GM12878 (cell line): Measurements from ENCODE around the gene FAM193A. TPM values are rescaled to one million over a fixed set of nuclear protein-coding genes. Genes with fewer than 3 reads are reported as not detected.

Experiments used
- ATAC-seq: fragments of 200-7000 bp; cut with Tn5 transposase; 3 replicates; pipeline ENCODE4 v1.9.1; 2020; ENCODE audit warnings: mild to moderate bottlenecking, moderate library complexity
- BruUV-seq: library from RNA; stranded (reverse); fragments of 400-500 nt; replicated peaks from 2 replicates; lab custom pipeline; 2021; lab: Mats Ljungman, UMichigan
- CTCF ChIA-PET: fragments of 300-600 bp; sonication (Branson Sonifier 250); formaldehyde crosslinking; extraction: SDS; loops from one replicate; lab custom pipeline; 2021; ENCODE audit warnings: inconsistent platforms; lab: Yijun Ruan, JAX
- POLR2A ChIA-PET: fragments of 350-600 bp; formaldehyde crosslinking; extraction: SDS; loops from one replicate; lab custom pipeline; 2021; ENCODE audit warnings: inconsistent platforms; lab: Charles Lee
- RAD21 ChIA-PET: fragments of 300-600 bp; sonication (Branson Sonifier 250); formaldehyde crosslinking; loops from one replicate; lab custom pipeline; 2023; ENCODE audit warnings: antibody characterized with exemption; ENCODE audit not compliant: unreplicated experiment; lab: Charles Lee
- SMC1A ChIA-PET: fragments of 300-600 bp; sonication (Branson Sonifier 250); formaldehyde crosslinking; loops from one replicate; lab custom pipeline; 2023; ENCODE audit not compliant: unreplicated experiment, uncharacterized antibody; lab: Charles Lee
- DNase-seq: peaks from one replicate; pipeline ENCODE4 v3.0.0-alpha.2; 2011; ENCODE audit warnings: low read depth, low spot score
- FAIRE-seq: peaks from 3 replicates; lab custom pipeline; 2011; peaks lifted over from hg19 to GRCh38; lab: Jason Lieb, UNC
- H2AFZ ChIP-seq: 2 replicates; pipeline ENCODE4 v1.6.0; 2011; ENCODE audit warnings: low read depth, low read length, control low read depth; ENCODE audit not compliant: control insufficient read depth
- H3K27ac ChIP-seq: 2 replicates; pipeline ENCODE4 v1.5.1; 2011; ENCODE audit warnings: control low read depth; ENCODE audit not compliant: control insufficient read depth, insufficient read depth
- H3K27me3 ChIP-seq, 2 experiments: replicated peaks in 1 of 2; 2 replicates each; pipeline versions ENCODE4 v1.6.0 to v1.6.1; 2011; ENCODE audit warnings: low read length in 1 of 2; ENCODE audit not compliant: control insufficient read depth in 2 of 2, insufficient read depth in 2 of 2
- H3K36me3 ChIP-seq, 2 experiments: 2 replicates each; pipeline ENCODE4 v1.5.1; 2011; ENCODE audit warnings: low read length in 1 of 2; ENCODE audit not compliant: control insufficient read depth in 2 of 2, insufficient read depth in 2 of 2
- H3K4me1 ChIP-seq: 2 replicates; pipeline ENCODE4 v1.6.1; 2011; ENCODE audit warnings: mild to moderate bottlenecking, low read length, moderate library complexity, mixed read lengths; ENCODE audit not compliant: control insufficient read depth, insufficient read depth
- H3K4me2 ChIP-seq: 2 replicates; pipeline ENCODE4 v1.6.0; 2011; ENCODE audit warnings: control low read depth; ENCODE audit not compliant: control insufficient read depth, insufficient read depth
- H3K4me3 ChIP-seq: fragments of 200-600 bp; sonication (generic); 2 replicates; pipeline ENCODE4 v1.5.1; 2016
- H3K79me2 ChIP-seq: 2 replicates; pipeline ENCODE4 v1.6.0; 2011; ENCODE audit warnings: low read length; ENCODE audit not compliant: control insufficient read depth, insufficient read depth
- H3K9ac ChIP-seq: 2 replicates; pipeline ENCODE4 v1.8.0; 2011; ENCODE audit warnings: low read length, control low read depth, mixed read lengths; ENCODE audit not compliant: control insufficient read depth, insufficient read depth
- H3K9me3 ChIP-seq: replicated peaks from 3 replicates; pipeline ENCODE4 v1.5.1; 2011; ENCODE audit warnings: mild to moderate bottlenecking, low read length; ENCODE audit not compliant: control insufficient read depth, insufficient read depth
- H4K20me1 ChIP-seq: 2 replicates; pipeline ENCODE4 v1.6.0; 2011; ENCODE audit not compliant: control insufficient read depth, insufficient read depth
- CHD4 ChIP-seq: fragments of 200-600 bp; sonication (generic); IDR thresholded peaks from 2 replicates; pipeline ENCODE4 v1.6.1; 2016; ENCODE audit warnings: mild to moderate bottlenecking
- CREM ChIP-seq: IDR thresholded peaks from 2 replicates; pipeline ENCODE4 v1.6.1; 2014; ENCODE audit warnings: antibody characterized with exemption, low read depth
- HCFC1 ChIP-seq: fragments of 150-350 bp; IDR thresholded peaks from 2 replicates; pipeline ENCODE4 v1.6.1; 2014; ENCODE audit warnings: low read length
- HDGF ChIP-seq: fragments of 450-650 bp; IDR thresholded peaks from 2 replicates; pipeline ENCODE4 v1.6.1; 2016; ENCODE audit warnings: antibody characterized with exemption
- LARP7 ChIP-seq: fragments of 450-650 bp; IDR thresholded peaks from 2 replicates; pipeline ENCODE4 v1.6.1; 2017; ENCODE audit warnings: mild to moderate bottlenecking
- NFXL1 ChIP-seq: fragments of 450-650 bp; IDR thresholded peaks from 2 replicates; pipeline ENCODE4 v1.6.1; 2017; ENCODE audit warnings: antibody characterized with exemption, mild to moderate bottlenecking, borderline replicate concordance
- NR2C2 ChIP-seq: IDR thresholded peaks from 2 replicates; pipeline ENCODE4 v1.6.1; 2011; ENCODE audit warnings: borderline replicate concordance, low read depth; ENCODE audit not compliant: control insufficient read depth, insufficient read length
- NR2F1 ChIP-seq: fragments of 450-650 bp; conservative IDR thresholded peaks from 2 replicates; pipeline ENCODE4 v1.6.1; 2017; ENCODE audit warnings: mild to moderate bottlenecking
- POLR2A ChIP-seq: IDR thresholded peaks from 2 replicates; pipeline ENCODE4 v1.6.1; 2011; ENCODE audit warnings: low read depth, mild to moderate bottlenecking, low read length
- POU2F2 ChIP-seq: IDR thresholded peaks from 3 replicates; pipeline ENCODE4 v1.6.1; 2011; ENCODE audit warnings: low read depth, mild to moderate bottlenecking, low read length, borderline replicate concordance
- RCOR1 ChIP-seq: conservative IDR thresholded peaks from 2 replicates; pipeline ENCODE4 v1.6.1; 2012; ENCODE audit warnings: low read depth, low read length, improper control_type of control experiment
- SREBF2 ChIP-seq: IDR thresholded peaks from 2 replicates; pipeline ENCODE4 v1.6.1; 2012; ENCODE audit warnings: mild to moderate bottlenecking, low read length
- TAF1 ChIP-seq: IDR thresholded peaks from 2 replicates; pipeline ENCODE4 v1.6.1; 2011; ENCODE audit warnings: mild to moderate bottlenecking, low read depth, low read length, borderline replicate concordance
- WGBS: methylation state at CpG from one replicate; pipeline ENCODE4 v1.1.6; 2016; ENCODE audit warnings: low lambda C conversion rate; ENCODE audit not compliant: insufficient replicate concordance, insufficient coverage; ENCODE audit errors: missing lambda C conversion rate; 5-methylcytosine and 5-hydroxymethylcytosine counted together
- in situ Hi-C: fragments of 300-500 bp; cut with MboI; formaldehyde crosslinking; loops from 9 replicates; pipeline ENCODE4 v1.14.3; 2018; ENCODE audit warnings: mixed read lengths
- intact Hi-C: fragments of 100-400 bp; cut with micrococcal nuclease; formaldehyde crosslinking; loops from one replicate; pipeline ENCODE4 v1.14.2; 2022; ENCODE audit not compliant: unreplicated experiment
- polyA plus RNA-seq, 11 experiments: library from polyadenylated mRNA; depleted of rRNA in 4 of 11; unstranded in 6 of 11; stranded (reverse) in 5 of 11; fragments of >200 nt; fragmentation: Nextera tagmentation in 4 of 11; fragmentation: Illumina TruSeq in 1 of 11; extraction: Ambion mirVana in 4 of 11; extraction: Trizol in 1 of 11; gene quantifications; 1 replicate in 1 of 11; 2 replicates in 10 of 11; pipeline versions ENCODE4 v1.2.1 to v1.2.3, GENCODE V29; 2011 to 2016; ENCODE audit warnings: inconsistent platforms in 2 of 11, missing spikeins in 2 of 11, low read depth in 1 of 11
- total RNA-seq, 4 experiments: library from RNA; depleted of rRNA in 3 of 4; stranded (reverse); fragments of >200 nt in 3 of 4; fragmentation: Illumina TruSeq in 1 of 4; extraction: Trizol in 1 of 4; gene quantifications; 2 replicates each; pipeline versions ENCODE4 v1.2.1 to v1.2.3, GENCODE V29; 2013 to 2021
- TF ChIP-seq, protein P1 (sequence below): fragments of 450-650 bp; IDR thresholded peaks from 2 replicates; pipeline ENCODE4 v1.6.1; 2016; ENCODE audit warnings: mild to moderate bottlenecking, moderate library complexity, borderline replicate concordance
- TF ChIP-seq, protein P2 (sequence below): fragments of 150-350 bp; IDR thresholded peaks from 2 replicates; pipeline ENCODE4 v1.6.1; 2016; ENCODE audit warnings: low read depth, low read length

FAM193A gene
- total and polyA plus RNA-seq, 10 of the 15 experiments (the other 5 are each of a cell fraction or from before 2014, with no cell fraction given), result 0.52 to 23.3 (median 7.4) TPM

DNA sequence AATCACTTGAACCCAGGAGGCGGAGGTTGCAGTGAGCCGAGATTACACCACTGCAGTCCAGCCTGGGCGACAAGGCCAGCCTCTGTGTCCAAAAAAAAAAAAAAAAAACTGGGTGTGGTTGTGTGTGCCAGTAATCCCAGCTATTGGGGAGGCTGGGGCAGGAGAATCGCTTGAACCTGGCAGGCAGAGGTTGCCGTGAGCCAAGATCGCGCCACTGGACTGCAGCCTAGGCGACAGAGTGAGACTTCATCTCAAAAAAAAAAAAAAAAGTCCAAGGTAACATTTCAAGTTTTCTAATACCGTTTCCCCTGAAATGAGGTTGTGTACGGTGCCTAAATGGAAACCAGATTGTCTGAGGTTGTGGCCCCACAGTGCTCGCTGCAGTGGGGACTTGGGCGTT lies 35.6 kb downstream of the FAM193A start:
- TF ChIP-seq CHD4, result no peak
- no peak for TF ChIP-seq POU2F2
- TF ChIP-seq HCFC1, result no peak
- TF ChIP-seq, protein P1, sequence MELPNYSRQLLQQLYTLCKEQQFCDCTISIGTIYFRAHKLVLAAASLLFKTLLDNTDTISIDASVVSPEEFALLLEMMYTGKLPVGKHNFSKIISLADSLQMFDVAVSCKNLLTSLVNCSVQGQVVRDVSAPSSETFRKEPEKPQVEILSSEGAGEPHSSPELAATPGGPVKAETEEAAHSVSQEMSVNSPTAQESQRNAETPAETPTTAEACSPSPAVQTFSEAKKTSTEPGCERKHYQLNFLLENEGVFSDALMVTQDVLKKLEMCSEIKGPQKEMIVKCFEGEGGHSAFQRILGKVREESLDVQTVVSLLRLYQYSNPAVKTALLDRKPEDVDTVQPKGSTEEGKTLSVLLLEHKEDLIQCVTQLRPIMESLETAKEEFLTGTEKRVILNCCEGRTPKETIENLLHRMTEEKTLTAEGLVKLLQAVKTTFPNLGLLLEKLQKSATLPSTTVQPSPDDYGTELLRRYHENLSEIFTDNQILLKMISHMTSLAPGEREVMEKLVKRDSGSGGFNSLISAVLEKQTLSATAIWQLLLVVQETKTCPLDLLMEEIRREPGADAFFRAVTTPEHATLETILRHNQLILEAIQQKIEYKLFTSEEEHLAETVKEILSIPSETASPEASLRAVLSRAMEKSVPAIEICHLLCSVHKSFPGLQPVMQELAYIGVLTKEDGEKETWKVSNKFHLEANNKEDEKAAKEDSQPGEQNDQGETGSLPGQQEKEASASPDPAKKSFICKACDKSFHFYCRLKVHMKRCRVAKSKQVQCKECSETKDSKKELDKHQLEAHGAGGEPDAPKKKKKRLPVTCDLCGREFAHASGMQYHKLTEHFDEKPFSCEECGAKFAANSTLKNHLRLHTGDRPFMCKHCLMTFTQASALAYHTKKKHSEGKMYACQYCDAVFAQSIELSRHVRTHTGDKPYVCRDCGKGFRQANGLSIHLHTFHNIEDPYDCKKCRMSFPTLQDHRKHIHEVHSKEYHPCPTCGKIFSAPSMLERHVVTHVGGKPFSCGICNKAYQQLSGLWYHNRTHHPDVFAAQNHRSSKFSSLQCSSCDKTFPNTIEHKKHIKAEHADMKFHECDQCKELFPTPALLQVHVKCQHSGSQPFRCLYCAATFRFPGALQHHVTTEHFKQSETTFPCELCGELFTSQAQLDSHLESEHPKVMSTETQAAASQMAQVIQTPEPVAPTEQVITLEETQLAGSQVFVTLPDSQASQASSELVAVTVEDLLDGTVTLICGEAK, result no peak
- TF ChIP-seq, protein P2, sequence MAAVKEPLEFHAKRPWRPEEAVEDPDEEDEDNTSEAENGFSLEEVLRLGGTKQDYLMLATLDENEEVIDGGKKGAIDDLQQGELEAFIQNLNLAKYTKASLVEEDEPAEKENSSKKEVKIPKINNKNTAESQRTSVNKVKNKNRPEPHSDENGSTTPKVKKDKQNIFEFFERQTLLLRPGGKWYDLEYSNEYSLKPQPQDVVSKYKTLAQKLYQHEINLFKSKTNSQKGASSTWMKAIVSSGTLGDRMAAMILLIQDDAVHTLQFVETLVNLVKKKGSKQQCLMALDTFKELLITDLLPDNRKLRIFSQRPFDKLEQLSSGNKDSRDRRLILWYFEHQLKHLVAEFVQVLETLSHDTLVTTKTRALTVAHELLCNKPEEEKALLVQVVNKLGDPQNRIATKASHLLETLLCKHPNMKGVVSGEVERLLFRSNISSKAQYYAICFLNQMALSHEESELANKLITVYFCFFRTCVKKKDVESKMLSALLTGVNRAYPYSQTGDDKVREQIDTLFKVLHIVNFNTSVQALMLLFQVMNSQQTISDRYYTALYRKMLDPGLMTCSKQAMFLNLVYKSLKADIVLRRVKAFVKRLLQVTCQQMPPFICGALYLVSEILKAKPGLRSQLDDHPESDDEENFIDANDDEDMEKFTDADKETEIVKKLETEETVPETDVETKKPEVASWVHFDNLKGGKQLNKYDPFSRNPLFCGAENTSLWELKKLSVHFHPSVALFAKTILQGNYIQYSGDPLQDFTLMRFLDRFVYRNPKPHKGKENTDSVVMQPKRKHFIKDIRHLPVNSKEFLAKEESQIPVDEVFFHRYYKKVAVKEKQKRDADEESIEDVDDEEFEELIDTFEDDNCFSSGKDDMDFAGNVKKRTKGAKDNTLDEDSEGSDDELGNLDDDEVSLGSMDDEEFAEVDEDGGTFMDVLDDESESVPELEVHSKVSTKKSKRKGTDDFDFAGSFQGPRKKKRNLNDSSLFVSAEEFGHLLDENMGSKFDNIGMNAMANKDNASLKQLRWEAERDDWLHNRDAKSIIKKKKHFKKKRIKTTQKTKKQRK, result no peak
- no peak for TF ChIP-seq NFXL1
- TF ChIP-seq HDGF, result no peak
- no peak for TF ChIP-seq NR2C2
- TF ChIP-seq TAF1, result no peak
- TF ChIP-seq SREBF2, result no peak
- TF ChIP-seq LARP7, result no peak
- no peak for TF ChIP-seq CREM
- TF ChIP-seq RCOR1, result no peak
- no peak for TF ChIP-seq POLR2A
- TF ChIP-seq NR2F1, result no peak
- Histone ChIP-seq H3K9ac (no peak overlapping the region), H3K9me3 (no peaks in the 10 kb centered on the region), H3K36me3 (peaks cover 0 to 1% of the 10 kb centered on the region in 2 experiments; a peak in 2 of 4 replicates), H3K79me2 (peaks cover 84% of the 10 kb centered on the region), H3K4me2 (no peak overlapping the region), H3K4me3 (no peak overlapping the region), H2AFZ (no peak overlapping the region), H3K27ac (no peak overlapping the region), H3K4me1 (peaks cover 21% of the 10 kb centered on the region), H3K27me3 (no peaks in the 10 kb centered on the region), H4K20me1 (no peaks in the 10 kb centered on the region)
- ATAC-seq, result no peak
- RAD21 ChIA-PET, result no interaction called here
- DNase-seq, result no peak
- 94% methylated on average over 11 of the region's 12 CpGs for whole genome bisulfite sequencing
- no peak for FAIRE-seq
- CTCF ChIA-PET, result interaction anchor here (0.6 to 1.0 kb wide), 2 partner anchors 36 to 131 kb away, joined by 3 to 4 read pairs; partner anchors contain the start of gene FAM193A
- in situ Hi-C loops (no loop called here), intact Hi-C loops (no loop called here)
- POLR2A ChIA-PET, result interaction anchor here (0.7 kb wide), 1 partner anchor 106 kb away, joined by 3 read pairs; no protein-coding TSS in a partner anchor
- BruUV-seq, result no TSS peak
- SMC1A ChIA-PET, result no interaction called here
